CD4-positive, alpha-beta T cell (primary cell): ENCODE data around the gene ADIPOR1. TPM values are rescaled to one million over a fixed set of nuclear protein-coding genes. Genes with fewer than 3 reads are reported as not detected.

ENCODE experiments used
- ATAC-seq: fragments of 200-7000 bp; cut with Tn5 transposase; one replicate; pipeline ENCODE4 v1.10.0; 2022; ENCODE audit warnings: mild to moderate bottlenecking; ENCODE audit not compliant: poor library complexity
- CTCF ChIA-PET: fragments of 350-600 bp; sonication (Branson Sonifier 250); formaldehyde crosslinking; loops from one replicate; lab custom pipeline; 2021; ENCODE audit warnings: antibody characterized with exemption, inconsistent platforms; lab: Charles Lee
- POLR2A ChIA-PET: fragments of 350-600 bp; sonication (Branson Sonifier 250); formaldehyde crosslinking; loops from one replicate; lab custom pipeline; 2021; ENCODE audit warnings: antibody characterized with exemption, inconsistent platforms; lab: Charles Lee
- DNase-seq, 14 experiments: peaks; one replicate each; pipeline ENCODE4 v3.0.0-alpha.2; 2013 to 2020; ENCODE audit warnings: mixed read lengths in 2 of 14
- H3K27ac ChIP-seq, 2 donors: one replicate each; pipeline versions ENCODE4 v1.5.1 to v1.7.0; 2013; ENCODE audit warnings: low read length in 2 of 2, low read depth in 1 of 2, mild to moderate bottlenecking in 1 of 2
- H3K27me3 ChIP-seq, 2 experiments: 1 replicate in 1 of 2; 2 replicates in 1 of 2; pipeline versions ENCODE4 v1.6.1 to v1.7.0; 2013; ENCODE audit warnings: low read length in 2 of 2, control low read depth in 1 of 2, mild to moderate bottlenecking in 1 of 2, moderate library complexity in 1 of 2; ENCODE audit not compliant: insufficient read depth in 2 of 2, control insufficient read depth in 1 of 2
- H3K36me3 ChIP-seq: one replicate; pipeline ENCODE4 v1.6.1; 2013; ENCODE audit warnings: low read length, control low read depth; ENCODE audit not compliant: insufficient read depth
- H3K4me1 ChIP-seq: one replicate; pipeline ENCODE4 v1.6.1; 2013; ENCODE audit warnings: low read length, control low read depth; ENCODE audit not compliant: insufficient read depth
- H3K4me3 ChIP-seq: one replicate; pipeline ENCODE4 v1.5.1; 2013; ENCODE audit warnings: mild to moderate bottlenecking, low read length, moderate library complexity
- H3K9me3 ChIP-seq, 2 experiments: 1 replicate in 1 of 2; 2 replicates in 1 of 2; pipeline versions ENCODE4 v1.6.1 to v1.7.0; 2013; ENCODE audit warnings: low read length in 2 of 2, mild to moderate bottlenecking in 2 of 2, control low read depth in 1 of 2, moderate library complexity in 1 of 2; ENCODE audit not compliant: control insufficient read depth in 1 of 2, insufficient read depth in 1 of 2
- H3K27ac Mint-ChIP-seq: one replicate; pipeline ENCODE4 v1.8.0; 2020; ENCODE audit warnings: mixed read lengths
- H3K27me3 Mint-ChIP-seq: one replicate; pipeline ENCODE4 v1.8.0; 2021; ENCODE audit warnings: mixed read lengths
- H3K36me3 Mint-ChIP-seq: one replicate; pipeline ENCODE4 v1.8.0; 2021; ENCODE audit warnings: low read depth, mixed read lengths
- H3K4me1 Mint-ChIP-seq: one replicate; pipeline ENCODE4 v1.8.0; 2021; ENCODE audit warnings: low read depth, mixed read lengths
- H3K4me3 Mint-ChIP-seq: one replicate; pipeline ENCODE4 v1.8.0; 2020; ENCODE audit warnings: mild to moderate bottlenecking, mixed read lengths
- H3K9me3 Mint-ChIP-seq: one replicate; pipeline ENCODE4 v1.8.0; 2020; ENCODE audit warnings: mixed read lengths
- intact Hi-C, 2 experiments: fragments of 100-400 bp; cut with DNase I in 1 of 2; cut with micrococcal nuclease in 1 of 2; formaldehyde crosslinking; loops; one replicate each; pipeline versions ENCODE4 v1.15.1 to v1.9.0; 2023 to 2025; cut with DNase I, micrococcal nuclease
- total RNA-seq, 174 experiments: library from RNA in 2 of 174; stranded (reverse) in 2 of 174; gene quantifications; one replicate each; pipeline ENCODE4 v1.2.3 and lab custom pipeline; 2021 to 2026
- TF ChIP-seq, protein P1 (sequence below): fragments of 200-600 bp; IDR thresholded peaks from one replicate; pipeline ENCODE4 v1.8.0; 2022; ENCODE audit warnings: antibody characterized with exemption, mild to moderate bottlenecking

ADIPOR1 gene
- total RNA-seq, 2 experiments from 2014 or later: 91.5 to 95.6 TPM

DNA sequence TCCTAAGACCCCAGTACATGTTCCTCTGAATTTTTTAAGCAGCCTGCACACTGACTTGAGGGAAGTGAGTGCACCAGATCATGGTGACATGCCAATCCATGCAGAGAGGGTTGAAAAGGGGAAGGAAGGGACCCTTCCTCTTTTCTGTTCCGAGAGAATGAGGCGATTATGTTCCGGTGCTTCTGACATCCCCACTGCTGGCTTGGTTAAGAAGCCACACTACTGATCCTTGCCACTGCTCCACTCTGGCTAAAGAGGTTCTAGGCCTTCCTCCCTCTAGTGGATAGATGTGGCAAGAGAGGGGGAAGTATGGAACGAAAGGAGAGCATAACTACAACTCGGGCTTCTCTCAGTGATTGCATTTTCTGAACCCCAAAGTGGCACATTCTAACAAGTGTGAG is 10.8 kb upstream of the ADIPOR1 start:
- Histone ChIP-seq H3K9me3 (no peaks in the 10 kb centered on the region), H3K4me3 (no peak overlapping the region), H3K27ac (no peak overlapping the region), H3K36me3 (peaks cover 2% of the 10 kb centered on the region), H3K4me1 (peaks cover 36% of the 10 kb centered on the region), H3K27me3 (no peaks in the 10 kb centered on the region)
- Mint-ChIP-seq H3K27ac (peak overlapping the region; percentile 90), H3K27me3 (no peaks in the 10 kb centered on the region), H3K36me3 (peaks cover 20% of the 10 kb centered on the region), H3K4me3 (peak overlapping the region; percentile 94), H3K9me3 (no peaks in the 10 kb centered on the region), H3K4me1 (peaks cover 27% of the 10 kb centered on the region)
- POLR2A ChIA-PET: interaction anchor here (1.2 to 2.7 kb wide), 3 partner anchors 13 to 80 kb away, joined by 5 to 14 read pairs (median 11); partner anchors contain the start of genes RABIF and TMEM183A
- ATAC-seq (peak; percentile 45), DNase-seq (peak in 8 of 14 experiments; percentile 5 to 78 (median 24))
- TF ChIP-seq, protein P1, sequence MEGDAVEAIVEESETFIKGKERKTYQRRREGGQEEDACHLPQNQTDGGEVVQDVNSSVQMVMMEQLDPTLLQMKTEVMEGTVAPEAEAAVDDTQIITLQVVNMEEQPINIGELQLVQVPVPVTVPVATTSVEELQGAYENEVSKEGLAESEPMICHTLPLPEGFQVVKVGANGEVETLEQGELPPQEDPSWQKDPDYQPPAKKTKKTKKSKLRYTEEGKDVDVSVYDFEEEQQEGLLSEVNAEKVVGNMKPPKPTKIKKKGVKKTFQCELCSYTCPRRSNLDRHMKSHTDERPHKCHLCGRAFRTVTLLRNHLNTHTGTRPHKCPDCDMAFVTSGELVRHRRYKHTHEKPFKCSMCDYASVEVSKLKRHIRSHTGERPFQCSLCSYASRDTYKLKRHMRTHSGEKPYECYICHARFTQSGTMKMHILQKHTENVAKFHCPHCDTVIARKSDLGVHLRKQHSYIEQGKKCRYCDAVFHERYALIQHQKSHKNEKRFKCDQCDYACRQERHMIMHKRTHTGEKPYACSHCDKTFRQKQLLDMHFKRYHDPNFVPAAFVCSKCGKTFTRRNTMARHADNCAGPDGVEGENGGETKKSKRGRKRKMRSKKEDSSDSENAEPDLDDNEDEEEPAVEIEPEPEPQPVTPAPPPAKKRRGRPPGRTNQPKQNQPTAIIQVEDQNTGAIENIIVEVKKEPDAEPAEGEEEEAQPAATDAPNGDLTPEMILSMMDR: peak; percentile 47
- CTCF ChIA-PET: interaction anchor here (2.1 kb wide), 1 partner anchor 15 kb away, joined by 4 read pairs; no protein-coding TSS in a partner anchor
- intact Hi-C loops: loop anchor here (2.0 kb wide), 3 partner anchors 38 to 80 kb away; partner anchors contain the start of genes KLHL12 (in 2 of the 2), RABIF (in 1 of the 2) and TMEM183A (in 1 of the 2)

DNA sequence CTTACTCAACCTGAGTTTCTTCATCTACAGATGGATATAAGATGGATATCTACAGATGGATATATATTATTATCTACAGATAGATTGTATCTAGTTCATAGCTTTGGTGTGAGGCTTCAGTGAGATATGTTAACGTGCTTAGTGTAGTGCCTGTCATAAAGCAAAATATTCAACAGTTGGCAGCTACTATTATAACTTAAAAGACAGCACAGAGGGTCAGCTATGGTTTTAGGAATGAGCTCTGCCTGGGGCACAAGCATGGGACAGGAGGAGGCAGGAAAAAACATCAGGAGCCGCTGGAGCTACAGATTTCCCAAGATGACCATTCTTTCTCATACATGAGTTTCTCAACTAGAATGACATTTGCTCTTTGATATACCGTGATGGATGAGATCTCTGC is 10.2 kb upstream of the ADIPOR1 start:
- H3K9me3 Mint-ChIP-seq: no peaks in the 10 kb centered on the region
- peak overlapping the region; percentile 94 for H3K4me3 Mint-ChIP-seq
- DNase-seq (no peak), ATAC-seq (no peak)
- ChIA-PET POLR2A (interaction anchor here (0.8 to 2.7 kb wide), 8 partner anchors 9 to 80 kb away, joined by 3 to 14 read pairs (median 6); partner anchors contain the start of genes KLHL12, RABIF and TMEM183A), CTCF (interaction anchor here (1.2 to 2.1 kb wide), 3 partner anchors 9 to 41 kb away, joined by 4 read pairs; partner anchors contain the start of gene KLHL12)
- no peaks in the 10 kb centered on the region for H3K9me3 ChIP-seq
- H3K27me3 Mint-ChIP-seq: no peaks in the 10 kb centered on the region
- TF ChIP-seq, protein P1: no peak
- H3K36me3 Mint-ChIP-seq: peaks cover 25% of the 10 kb centered on the region
- H3K36me3 ChIP-seq: peaks cover 7% of the 10 kb centered on the region
- intact Hi-C loops: loop anchor here (2.0 kb wide), 3 partner anchors 38 to 80 kb away; partner anchors contain the start of genes KLHL12 (in 2 of the 2), RABIF (in 1 of the 2) and TMEM183A (in 1 of the 2)
- peaks cover 36% of the 10 kb centered on the region for H3K4me1 ChIP-seq
- peak overlapping the region in 1 of 2 donors; percentile 48 for H3K27ac ChIP-seq
- no peaks in the 10 kb centered on the region for H3K27me3 ChIP-seq
- H3K4me3 ChIP-seq: peak overlapping the region; percentile 94
- peak overlapping the region; percentile 90 for H3K27ac Mint-ChIP-seq
- H3K4me1 Mint-ChIP-seq: peaks cover 27% of the 10 kb centered on the region

DNA sequence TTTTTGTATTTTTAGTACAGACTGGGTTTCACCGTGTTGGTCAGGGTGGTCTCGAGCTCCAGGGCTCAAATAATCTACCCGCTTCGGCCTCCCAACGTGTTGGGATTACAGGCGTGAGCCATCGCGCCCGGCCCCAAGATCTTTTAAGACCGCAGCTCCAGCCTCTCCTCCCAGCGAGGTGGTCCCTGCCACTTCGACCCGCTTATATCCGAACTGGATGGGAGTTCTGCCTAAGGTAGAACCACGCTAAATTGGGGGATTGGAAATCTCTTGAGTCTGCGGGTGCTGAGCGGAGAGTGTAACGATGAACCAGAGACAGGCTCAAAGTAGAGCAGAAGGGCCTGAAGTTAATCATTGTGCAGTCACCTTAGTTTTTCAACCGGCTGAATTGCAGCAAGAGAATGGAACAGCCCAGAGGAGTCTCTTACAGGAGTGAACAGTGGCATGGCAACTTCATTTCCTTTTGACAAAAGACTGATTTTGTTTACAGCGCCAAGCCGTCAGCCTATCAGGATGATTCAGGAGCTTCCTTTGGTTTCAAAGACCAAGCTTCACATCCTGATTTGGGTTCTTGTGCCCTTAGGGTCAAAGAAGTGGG is 9.7 kb upstream of the ADIPOR1 start:
- ChIA-PET POLR2A (interaction anchor here (0.8 to 2.7 kb wide), 8 partner anchors 8 to 79 kb away, joined by 3 to 14 read pairs (median 6); partner anchors contain the start of genes KLHL12, RABIF and TMEM183A), CTCF (interaction anchor here (1.1 to 2.1 kb wide), 4 partner anchors 9 to 41 kb away, joined by 3 to 4 read pairs (median 4); partner anchors contain the start of gene KLHL12)
- ATAC-seq (peak; percentile 22), DNase-seq (peak in 7 of 14 experiments; percentile 3 to 74 (median 46))
- Mint-ChIP-seq H3K27me3 (no peaks in the 10 kb centered on the region), H3K4me3 (peak overlapping the region; percentile 94), H3K27ac (peak overlapping the region; percentile 90), H3K4me1 (peaks cover 27% of the 10 kb centered on the region), H3K36me3 (peaks cover 31% of the 10 kb centered on the region), H3K9me3 (no peaks in the 10 kb centered on the region)
- H3K4me3 ChIP-seq: peak overlapping the region; percentile 94
- peaks cover 9% of the 10 kb centered on the region for H3K36me3 ChIP-seq
- H3K27ac ChIP-seq: peak overlapping the region; percentile 44 to 48
- H3K4me1 ChIP-seq: peaks cover 36% of the 10 kb centered on the region
- TF ChIP-seq, protein P1: no peak
- intact Hi-C loops: loop anchor here (2.0 kb wide), 4 partner anchors 39 to 157 kb away; partner anchors contain the start of genes KLHL12 (in 2 of the 2), RABIF (in 2 of the 2), PCAT6 (in 1 of the 2) and TMEM183A (in 1 of the 2)
- no peaks in the 10 kb centered on the region for H3K27me3 ChIP-seq
- no peaks in the 10 kb centered on the region for H3K9me3 ChIP-seq
